Sigmoid colon (tissue), 7 donors: ENCODE results near the gene THBS1. TPM values are rescaled to one million over a fixed set of nuclear protein-coding genes. Genes with fewer than 3 reads are reported as not detected.
A peak's percentile ranks its signal among the peaks of the same experiment; 100 is the strongest.

Experiments used
- DNase-seq: peaks from one replicate; pipeline ENCODE4 v3.0.0-alpha.2; 2019
- H3K27ac ChIP-seq, 4 donors: fragments of 200-600 bp; sonication (generic); one replicate each; pipeline ENCODE4 v1.5.1; 2016 to 2019; ENCODE audit warnings: mild to moderate bottlenecking in 1 of 4
- H3K27me3 ChIP-seq, 3 donors: fragments of 200-600 bp; sonication (generic); one replicate each; pipeline ENCODE4 v1.5.1; 2019; ENCODE audit warnings: mild to moderate bottlenecking in 1 of 3
- H3K36me3 ChIP-seq, 4 donors: fragments of 200-600 bp; sonication (generic); one replicate each; pipeline ENCODE4 v1.5.1; 2016 to 2019
- H3K4me1 ChIP-seq, 4 donors: fragments of 200-600 bp; sonication (generic); one replicate each; pipeline ENCODE4 v1.5.1; 2017 to 2019
- H3K4me3 ChIP-seq, 4 donors: fragments of 200-600 bp; sonication (generic); one replicate each; pipeline ENCODE4 v1.5.1; 2017 to 2019; ENCODE audit warnings: mild to moderate bottlenecking in 2 of 4, moderate library complexity in 1 of 4
- H3K9me3 ChIP-seq, 4 donors: fragments of 200-600 bp in 3 of 4; sonication (generic) in 3 of 4; one replicate each; pipeline versions ENCODE4 v1.5.1 to v1.6.1; 2013 to 2019
- EP300 ChIP-seq, 4 donors: sonication (generic); formaldehyde crosslinking; IDR thresholded peaks; one replicate each; pipeline ENCODE4 v1.6.1; 2017; ENCODE audit warnings: antibody characterized with exemption in 4 of 4
- POLR2A ChIP-seq, 2 donors: fragments of 450-650 bp; IDR thresholded peaks; one replicate each; pipeline ENCODE4 v1.6.1; 2016; ENCODE audit warnings: antibody characterized with exemption in 2 of 2, mild to moderate bottlenecking in 2 of 2, moderate library complexity in 2 of 2
- POLR2AphosphoS5 ChIP-seq, 4 donors: sonication (generic); formaldehyde crosslinking; IDR thresholded peaks; one replicate each; pipeline ENCODE4 v1.6.1; 2017; ENCODE audit warnings: antibody characterized with exemption in 4 of 4
- WGBS, 2 donors: extraction: QIAGEN DNeasy Blood & Tissue Kit; methylation state at CpG; one replicate each; pipeline ENCODE4 v1.1.7; 2013; 5-methylcytosine and 5-hydroxymethylcytosine counted together
- intact Hi-C: fragments of 100-400 bp; cut with DNase I; formaldehyde crosslinking; loops from one replicate; pipeline ENCODE4 v1.15.1; 2023
- polyA plus RNA-seq, 3 donors: library from polyadenylated mRNA; stranded (reverse); fragments of 200-250 nt; gene quantifications; one replicate each; pipeline ENCODE4 v1.2.3, GENCODE V29; 2013
- total RNA-seq, 4 donors: library from RNA; depleted of rRNA; stranded (reverse); fragments of >200 nt; gene quantifications; one replicate each; pipeline ENCODE4 v1.1.0, GENCODE V29; 2016
- TF ChIP-seq, protein P1 (sequence below), 4 experiments: fragments of 450-650 bp in 3 of 4; fragments of 200-600 bp in 1 of 4; IDR thresholded peaks; one replicate each; pipeline ENCODE4 v1.5.1; 2016 to 2019; ENCODE audit warnings: antibody characterized with exemption in 4 of 4, mild to moderate bottlenecking in 3 of 4, moderate library complexity in 2 of 4
- donor health status: healthy with polysubstance abuse.
- donor health status: Bipolar disorder and iron deficiency.
- donor health status: healthy.

The THBS1 gene
- total and polyA plus RNA-seq, 7 donors = 13.2 to 3,974 (median 172) TPM

DNA sequence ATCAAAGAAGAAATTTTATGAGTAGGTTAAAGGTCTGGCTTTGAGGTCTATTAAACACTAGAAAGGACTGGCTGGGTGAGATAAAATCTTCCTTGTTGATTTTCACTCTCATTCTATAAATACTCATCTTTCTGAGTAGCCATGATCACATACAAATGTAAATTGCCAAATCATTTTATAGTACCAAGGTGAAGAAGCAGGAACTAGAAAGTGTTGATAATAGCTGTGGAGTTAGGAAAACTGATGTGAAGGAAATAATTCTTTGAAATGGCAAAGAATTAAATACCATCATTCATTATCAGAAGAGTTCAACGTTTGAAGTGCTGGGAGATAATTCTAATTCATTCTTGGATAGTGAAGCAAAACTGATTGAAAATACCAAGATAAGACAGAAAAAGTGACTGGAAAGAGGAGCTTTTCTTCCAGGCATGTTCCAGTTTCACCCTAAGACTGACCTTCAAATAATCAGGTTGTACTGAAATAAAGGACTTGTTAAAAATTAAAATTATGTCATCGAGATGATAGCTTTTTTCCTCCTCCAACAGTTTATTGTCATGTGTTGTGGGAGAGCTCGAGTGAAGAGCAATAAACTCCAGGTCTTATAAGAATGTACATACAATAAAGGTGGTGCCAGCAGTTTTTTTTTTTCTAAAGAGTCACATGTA is 17.4 kb downstream of the THBS1 start:
- H3K36me3 ChIP-seq = peaks cover 11 to 37% (median 24%) of the 10 kb centered on the region in 4 donors
- intact Hi-C loops = no loop called here
- H3K9me3 ChIP-seq = no peaks in the 10 kb centered on the region
- TF ChIP-seq POLR2A (IDR thresholded peaks at IDR 0.05) (peak in 1 of 2 donors; percentile 20), POLR2AphosphoS5 (IDR thresholded peaks at IDR 0.05) (peak in 1 of 4 donors; percentile 18), EP300 (IDR thresholded peaks at IDR 0.05) (no peak)
- H3K27me3 ChIP-seq = no peaks in the 10 kb centered on the region
- WGBS, 2 donors = 13 to 55% methylated on average over 3 of the region's 3 CpGs
- H3K4me3 ChIP-seq = no peak overlapping the region
- DNase-seq = no peak
- H3K4me1 ChIP-seq = peaks cover 0 to 31% (median 17%) of the 10 kb centered on the region in 4 donors
- H3K27ac ChIP-seq = peak overlapping the region; percentile 37 to 55 (median 45)

GRCh38 chr15:39598958-39599845 is 18.3 kb downstream of the THBS1 start:
- no peaks in the 10 kb centered on the region for H3K9me3 ChIP-seq
- no peak overlapping the region for H3K4me3 ChIP-seq
- peaks cover 0 to 23% (median 12%) of the 10 kb centered on the region in 4 donors for H3K4me1 ChIP-seq
- peak overlapping the region; percentile 22 to 55 (median 45) for H3K27ac ChIP-seq
- TF ChIP-seq POLR2AphosphoS5 (IDR thresholded peaks at IDR 0.05) (no peak), EP300 (IDR thresholded peaks at IDR 0.05) (no peak), POLR2A (IDR thresholded peaks at IDR 0.05) (no peak)
- WGBS, 2 donors = 33 to 69% methylated on average over 12 of the region's 12 CpGs
- no peak for DNase-seq
- H3K27me3 ChIP-seq = no peaks in the 10 kb centered on the region
- H3K36me3 ChIP-seq = peaks cover 4 to 28% (median 15%) of the 10 kb centered on the region in 4 donors
- intact Hi-C loops = no loop called here

DNA sequence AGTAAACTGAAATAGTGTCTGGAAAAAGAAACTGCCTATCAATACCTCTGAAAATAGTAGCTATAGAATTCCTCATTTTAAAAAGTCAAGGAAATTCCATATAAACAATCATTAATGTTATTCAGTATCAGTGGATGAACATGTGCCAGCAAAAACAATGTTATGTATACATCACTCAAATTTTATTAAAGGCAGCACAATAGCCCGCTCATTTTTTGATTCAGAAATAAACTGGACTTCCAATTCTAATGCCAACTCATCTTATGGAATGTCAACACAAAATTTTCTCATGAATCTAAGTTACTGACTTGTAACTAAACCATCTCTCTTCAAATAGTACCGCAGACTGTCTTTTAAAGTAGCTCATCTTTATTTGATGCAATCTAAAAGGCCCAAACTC is 19.0 kb downstream of the THBS1 start:
- Histone ChIP-seq H3K4me3 (no peak overlapping the region), H3K4me1 (peaks cover 0 to 17% (median 11%) of the 10 kb centered on the region in 4 donors), H3K27ac (peak overlapping the region in 1 of 4 donors; percentile 42), H3K27me3 (no peaks in the 10 kb centered on the region), H3K9me3 (no peaks in the 10 kb centered on the region), H3K36me3 (peaks cover 0 to 21% (median 11%) of the 10 kb centered on the region in 4 donors)
- no peak for DNase-seq
- intact Hi-C loops = no loop called here
- 78 to 95% methylated on average over 2 of the region's 2 CpGs for WGBS, 2 donors
- TF ChIP-seq POLR2AphosphoS5 (IDR thresholded peaks at IDR 0.05) (no peak), POLR2A (IDR thresholded peaks at IDR 0.05) (no peak), EP300 (IDR thresholded peaks at IDR 0.05) (no peak)
- TF ChIP-seq, protein P1, sequence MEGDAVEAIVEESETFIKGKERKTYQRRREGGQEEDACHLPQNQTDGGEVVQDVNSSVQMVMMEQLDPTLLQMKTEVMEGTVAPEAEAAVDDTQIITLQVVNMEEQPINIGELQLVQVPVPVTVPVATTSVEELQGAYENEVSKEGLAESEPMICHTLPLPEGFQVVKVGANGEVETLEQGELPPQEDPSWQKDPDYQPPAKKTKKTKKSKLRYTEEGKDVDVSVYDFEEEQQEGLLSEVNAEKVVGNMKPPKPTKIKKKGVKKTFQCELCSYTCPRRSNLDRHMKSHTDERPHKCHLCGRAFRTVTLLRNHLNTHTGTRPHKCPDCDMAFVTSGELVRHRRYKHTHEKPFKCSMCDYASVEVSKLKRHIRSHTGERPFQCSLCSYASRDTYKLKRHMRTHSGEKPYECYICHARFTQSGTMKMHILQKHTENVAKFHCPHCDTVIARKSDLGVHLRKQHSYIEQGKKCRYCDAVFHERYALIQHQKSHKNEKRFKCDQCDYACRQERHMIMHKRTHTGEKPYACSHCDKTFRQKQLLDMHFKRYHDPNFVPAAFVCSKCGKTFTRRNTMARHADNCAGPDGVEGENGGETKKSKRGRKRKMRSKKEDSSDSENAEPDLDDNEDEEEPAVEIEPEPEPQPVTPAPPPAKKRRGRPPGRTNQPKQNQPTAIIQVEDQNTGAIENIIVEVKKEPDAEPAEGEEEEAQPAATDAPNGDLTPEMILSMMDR (IDR thresholded peaks at IDR 0.05) = no peak

DNA sequence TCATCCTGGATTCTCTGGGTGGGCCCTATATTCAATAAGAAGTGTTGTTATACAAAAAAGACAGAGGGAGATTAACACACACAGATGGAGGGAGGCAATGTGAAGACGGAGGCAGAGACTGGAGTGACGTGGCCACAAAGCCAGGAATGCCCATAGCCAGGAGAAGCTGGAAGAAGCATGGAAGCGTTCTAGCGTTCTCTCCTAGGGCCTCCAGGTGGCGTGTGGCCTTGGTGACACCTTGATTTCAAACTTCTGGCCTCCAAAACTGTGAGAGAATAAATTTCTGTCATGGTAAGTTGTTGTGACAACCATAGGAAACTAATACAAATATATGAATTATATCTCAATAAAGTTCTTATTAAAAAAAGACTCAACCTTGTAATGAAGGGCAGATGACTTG is 21.3 kb downstream of the THBS1 start:
- no peak for TF ChIP-seq POLR2A (IDR thresholded peaks at IDR 0.05)
- TF ChIP-seq, protein P1 (IDR thresholded peaks at IDR 0.05) = no peak
- TF ChIP-seq POLR2AphosphoS5 (IDR thresholded peaks at IDR 0.05) = no peak
- no peak for TF ChIP-seq EP300 (IDR thresholded peaks at IDR 0.05)
- peaks cover 0 to 12% (median 4%) of the 10 kb centered on the region in 4 donors for H3K4me1 ChIP-seq
- no peak for DNase-seq
- no peaks in the 10 kb centered on the region for H3K9me3 ChIP-seq
- H3K36me3 ChIP-seq = no peaks in the 10 kb centered on the region
- WGBS, 2 donors = 90 to 95% methylated on average over 5 of the region's 5 CpGs
- no peak overlapping the region for H3K4me3 ChIP-seq
- H3K27me3 ChIP-seq = no peaks in the 10 kb centered on the region
- H3K27ac ChIP-seq = no peak overlapping the region
- intact Hi-C loops = no loop called here

DNA sequence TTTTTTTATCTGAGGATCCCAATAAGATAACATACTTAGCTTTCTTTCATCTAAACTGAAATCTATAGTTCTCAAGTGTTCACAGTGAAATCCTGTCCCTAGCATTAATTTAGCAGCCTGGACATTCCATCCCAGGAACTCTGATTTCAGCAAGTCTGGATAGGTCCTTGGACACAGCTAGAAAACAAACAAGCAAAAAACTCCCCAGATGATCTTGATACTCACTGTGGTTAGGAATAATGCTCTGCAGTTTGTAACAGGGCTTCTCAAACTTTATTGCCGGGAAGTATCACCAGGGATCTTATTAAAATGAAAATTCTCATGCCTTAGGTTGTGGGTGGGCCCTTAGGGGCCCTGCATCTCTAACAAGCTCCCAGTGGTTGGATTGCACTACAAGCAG is 24.3 kb downstream of the THBS1 start:
- 90 to 96% methylated on average over 1 of the region's 1 CpG for WGBS, 2 donors
- TF ChIP-seq EP300 (IDR thresholded peaks at IDR 0.05) (no peak), POLR2A (IDR thresholded peaks at IDR 0.05) (no peak), POLR2AphosphoS5 (IDR thresholded peaks at IDR 0.05) (no peak)
- TF ChIP-seq, protein P1 (IDR thresholded peaks at IDR 0.05) = no peak
- Histone ChIP-seq H3K4me1 (no peaks in the 10 kb centered on the region), H3K36me3 (no peaks in the 10 kb centered on the region), H3K27ac (no peak overlapping the region), H3K4me3 (no peak overlapping the region), H3K27me3 (no peaks in the 10 kb centered on the region), H3K9me3 (peaks cover 0 to 5% (median 2%) of the 10 kb centered on the region in 4 donors)
- DNase-seq = no peak
- intact Hi-C loops = no loop called here
